ENCODE measurements around the gene SRGAP3.

The SRGAP3 gene

DNA sequence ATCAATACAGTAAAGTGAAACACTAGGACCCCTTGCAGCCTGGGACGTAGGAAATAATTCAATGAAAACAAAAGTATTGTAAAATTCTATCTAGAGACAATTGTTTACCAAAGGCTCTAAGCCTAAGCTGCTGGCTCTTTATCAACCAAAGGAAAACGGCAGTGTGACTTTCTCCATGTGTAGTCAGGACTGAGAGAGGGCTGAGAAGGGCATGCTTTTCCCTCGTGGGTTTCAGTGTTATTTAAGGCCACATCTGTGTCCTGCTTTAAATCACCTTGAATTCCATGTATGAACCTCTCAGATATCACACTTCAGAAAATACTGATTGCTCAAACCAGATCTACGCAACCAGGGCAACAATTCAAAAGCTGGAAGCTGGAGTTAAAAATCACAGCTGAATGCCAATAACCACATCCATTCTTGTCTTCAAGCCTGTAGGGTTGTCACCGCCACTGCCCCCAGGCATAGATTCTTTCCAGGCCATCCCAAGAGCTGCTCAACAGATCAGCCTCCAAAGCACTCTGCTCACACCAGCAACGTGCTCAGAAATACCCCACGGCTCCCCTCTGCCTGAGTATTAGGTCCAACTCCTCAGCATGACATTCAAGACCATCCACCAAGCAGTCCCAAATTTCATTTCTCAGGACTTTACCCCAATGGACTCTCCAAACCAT lies 124.0 kb downstream of the SRGAP3 start:
- no peaks in the 10 kb centered on the region for H3K9me3 ChIP-seq (ENCODE audit: control insufficient read depth in 2 of 2, low read length in 2 of 2)
- no peaks in the 10 kb centered on the region for H3K27me3 ChIP-seq (ENCODE audit: control insufficient read depth in 2 of 2, insufficient read depth in 2 of 2, low read length in 2 of 2)
- no peak overlapping the region for H3K9ac ChIP-seq (ENCODE audit: low read depth in 1 of 2, low read length in 2 of 2)
- peaks cover 4 to 5% of the 10 kb centered on the region in 2 donors for H3K4me1 ChIP-seq (ENCODE audit: control insufficient read depth in 2 of 2, insufficient read depth in 2 of 2, low read length in 2 of 2)
- no peak overlapping the region for H3K27ac ChIP-seq (ENCODE audit: low read depth in 2 of 2, low read length in 2 of 2)
- H3K36me3 ChIP-seq (ENCODE audit: control insufficient read depth in 2 of 2, insufficient read depth in 2 of 2, low read length in 2 of 2), result no peaks in the 10 kb centered on the region
- no peak overlapping the region for H3K4me3 ChIP-seq (ENCODE audit: low read length in 2 of 2)

DNA sequence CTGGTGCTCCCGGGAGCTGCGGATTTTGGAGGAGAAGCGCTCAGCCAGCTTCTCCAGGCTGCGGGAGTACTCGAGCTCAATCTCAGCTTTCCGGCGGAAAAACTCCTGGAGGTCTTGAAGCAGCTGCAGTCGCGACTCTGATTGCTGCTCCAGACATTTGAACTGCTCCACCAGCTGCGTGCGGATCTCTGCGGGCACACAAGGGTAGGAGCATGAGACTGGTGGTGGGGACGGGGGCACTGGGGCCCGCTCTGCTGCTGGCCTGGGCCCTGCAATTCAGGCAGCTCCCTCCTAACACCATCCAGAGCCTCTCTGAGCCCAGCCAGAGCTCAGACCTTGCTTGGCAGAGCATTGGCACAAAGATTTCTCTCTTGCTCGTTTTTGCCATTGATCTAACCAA lies 124.7 kb downstream of the SRGAP3 start:
- Histone ChIP-seq H3K36me3 (ENCODE audit: control insufficient read depth in 2 of 2, insufficient read depth in 2 of 2, low read length in 2 of 2) (no peaks in the 10 kb centered on the region), H3K4me3 (ENCODE audit: low read length in 2 of 2) (no peak overlapping the region), H3K27ac (ENCODE audit: low read depth in 2 of 2, low read length in 2 of 2) (no peak overlapping the region), H3K9ac (ENCODE audit: low read depth in 1 of 2, low read length in 2 of 2) (no peak overlapping the region), H3K9me3 (ENCODE audit: control insufficient read depth in 2 of 2, low read length in 2 of 2) (no peaks in the 10 kb centered on the region), H3K27me3 (ENCODE audit: control insufficient read depth in 2 of 2, insufficient read depth in 2 of 2, low read length in 2 of 2) (no peaks in the 10 kb centered on the region), H3K4me1 (ENCODE audit: control insufficient read depth in 2 of 2, insufficient read depth in 2 of 2, low read length in 2 of 2) (peaks cover 4 to 5% of the 10 kb centered on the region in 2 donors)

DNA sequence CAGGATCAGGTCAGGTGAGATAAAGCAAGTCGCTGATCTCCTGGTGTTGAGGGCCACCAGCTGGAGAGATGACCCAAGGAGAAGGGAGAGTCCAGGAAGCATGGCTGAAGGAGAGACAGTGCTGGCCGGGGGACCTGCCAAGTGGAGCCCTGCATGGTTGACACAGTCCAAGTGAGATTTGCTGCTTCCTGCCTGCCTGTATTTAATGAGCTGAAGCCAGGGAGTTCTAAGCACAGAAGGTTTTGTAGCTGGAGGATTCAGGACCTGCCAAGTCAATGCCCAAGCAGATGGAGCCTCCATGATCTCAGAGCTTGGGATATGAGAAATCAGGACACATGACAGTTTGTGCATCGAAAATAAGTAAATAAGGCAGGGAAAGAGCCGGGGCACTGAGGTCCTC lies 125.6 kb downstream of the SRGAP3 start:
- Histone ChIP-seq H3K36me3 (ENCODE audit: control insufficient read depth in 2 of 2, insufficient read depth in 2 of 2, low read length in 2 of 2) (no peaks in the 10 kb centered on the region), H3K9ac (ENCODE audit: low read depth in 1 of 2, low read length in 2 of 2) (no peak overlapping the region), H3K27ac (ENCODE audit: low read depth in 2 of 2, low read length in 2 of 2) (no peak overlapping the region), H3K9me3 (ENCODE audit: control insufficient read depth in 2 of 2, low read length in 2 of 2) (no peaks in the 10 kb centered on the region), H3K27me3 (ENCODE audit: control insufficient read depth in 2 of 2, insufficient read depth in 2 of 2, low read length in 2 of 2) (no peaks in the 10 kb centered on the region), H3K4me1 (ENCODE audit: control insufficient read depth in 2 of 2, insufficient read depth in 2 of 2, low read length in 2 of 2) (peaks cover 4 to 5% of the 10 kb centered on the region in 2 donors), H3K4me3 (ENCODE audit: low read length in 2 of 2) (no peak overlapping the region)

DNA sequence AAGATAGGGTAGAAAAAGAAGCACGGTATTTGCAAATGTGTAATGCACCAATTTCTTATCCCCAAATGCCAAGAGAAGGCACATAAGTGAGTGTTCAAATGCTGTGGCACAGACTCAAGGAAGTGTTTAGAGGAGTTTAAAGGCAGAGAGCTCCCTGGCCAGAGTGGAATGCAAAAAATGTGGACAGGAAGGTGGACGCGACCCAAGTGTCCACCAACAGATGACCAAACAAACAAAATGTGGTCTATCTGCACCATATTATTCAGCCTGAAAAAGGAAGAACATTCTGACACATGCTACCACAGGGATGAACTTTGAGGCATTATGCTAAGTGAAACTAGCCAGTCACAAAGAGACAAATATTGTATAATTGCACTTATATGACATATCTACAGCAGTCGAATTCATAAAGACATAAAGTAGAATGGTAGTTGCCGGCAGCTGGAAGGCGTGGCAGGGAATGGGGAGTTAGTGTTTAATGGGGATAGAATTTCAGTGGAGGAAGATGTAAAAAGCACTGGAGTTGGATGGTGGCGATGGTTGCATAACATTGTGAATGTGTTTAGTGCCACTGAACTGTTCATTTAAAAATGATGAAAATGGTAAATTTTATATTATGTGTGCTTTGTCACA lies 126.6 kb downstream of the SRGAP3 start:
- no peak overlapping the region for H3K9ac ChIP-seq (ENCODE audit: low read depth in 1 of 2, low read length in 2 of 2)
- H3K4me1 ChIP-seq (ENCODE audit: control insufficient read depth in 2 of 2, insufficient read depth in 2 of 2, low read length in 2 of 2), result peaks cover 4 to 5% of the 10 kb centered on the region in 2 donors
- no peak overlapping the region for H3K27ac ChIP-seq (ENCODE audit: low read depth in 2 of 2, low read length in 2 of 2)
- H3K27me3 ChIP-seq (ENCODE audit: control insufficient read depth in 2 of 2, insufficient read depth in 2 of 2, low read length in 2 of 2), result no peaks in the 10 kb centered on the region
- H3K9me3 ChIP-seq (ENCODE audit: control insufficient read depth in 2 of 2, low read length in 2 of 2), result no peaks in the 10 kb centered on the region
- no peak overlapping the region for H3K4me3 ChIP-seq (ENCODE audit: low read length in 2 of 2)
- H3K36me3 ChIP-seq (ENCODE audit: control insufficient read depth in 2 of 2, insufficient read depth in 2 of 2, low read length in 2 of 2), result no peaks in the 10 kb centered on the region

DNA sequence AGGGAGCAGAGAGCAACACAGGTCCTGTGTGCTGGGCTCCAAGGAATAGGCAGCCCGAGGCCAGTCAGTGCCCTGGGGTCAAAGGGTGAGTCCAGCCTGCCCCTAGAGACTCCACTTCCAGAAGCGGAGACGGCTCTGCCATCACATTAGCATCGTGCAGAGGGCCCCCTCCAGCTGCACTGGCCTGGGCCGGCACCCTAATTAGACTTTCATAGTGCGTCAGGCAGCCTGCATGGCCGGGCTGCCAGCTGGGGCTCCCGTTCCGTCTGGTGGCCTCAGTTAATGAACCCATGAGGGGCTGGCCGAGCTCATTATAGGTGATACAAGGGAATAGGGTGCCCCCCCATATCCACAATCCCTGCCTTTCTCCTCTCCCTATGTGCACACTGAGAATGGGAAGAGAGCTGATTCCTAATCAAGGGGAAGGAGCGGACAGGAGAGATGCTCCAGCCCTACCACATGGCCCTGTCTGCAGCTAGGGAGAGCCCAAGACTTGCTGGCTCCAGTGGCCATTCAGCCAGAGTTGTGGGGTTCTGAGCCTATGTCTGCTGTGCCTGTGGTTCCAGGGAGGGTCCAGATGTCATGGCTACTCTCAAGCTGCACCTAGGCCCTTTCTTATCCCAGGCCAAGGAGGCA lies 128.0 kb downstream of the SRGAP3 start:
- Histone ChIP-seq H3K4me3 (ENCODE audit: low read length in 2 of 2) (no peak overlapping the region), H3K4me1 (ENCODE audit: control insufficient read depth in 2 of 2, insufficient read depth in 2 of 2, low read length in 2 of 2) (peaks cover 4 to 5% of the 10 kb centered on the region in 2 donors), H3K36me3 (ENCODE audit: control insufficient read depth in 2 of 2, insufficient read depth in 2 of 2, low read length in 2 of 2) (no peaks in the 10 kb centered on the region), H3K9me3 (ENCODE audit: control insufficient read depth in 2 of 2, low read length in 2 of 2) (no peaks in the 10 kb centered on the region), H3K27me3 (ENCODE audit: control insufficient read depth in 2 of 2, insufficient read depth in 2 of 2, low read length in 2 of 2) (no peaks in the 10 kb centered on the region), H3K27ac (ENCODE audit: low read depth in 2 of 2, low read length in 2 of 2) (no peak overlapping the region), H3K9ac (ENCODE audit: low read depth in 1 of 2, low read length in 2 of 2) (no peak overlapping the region)

DNA sequence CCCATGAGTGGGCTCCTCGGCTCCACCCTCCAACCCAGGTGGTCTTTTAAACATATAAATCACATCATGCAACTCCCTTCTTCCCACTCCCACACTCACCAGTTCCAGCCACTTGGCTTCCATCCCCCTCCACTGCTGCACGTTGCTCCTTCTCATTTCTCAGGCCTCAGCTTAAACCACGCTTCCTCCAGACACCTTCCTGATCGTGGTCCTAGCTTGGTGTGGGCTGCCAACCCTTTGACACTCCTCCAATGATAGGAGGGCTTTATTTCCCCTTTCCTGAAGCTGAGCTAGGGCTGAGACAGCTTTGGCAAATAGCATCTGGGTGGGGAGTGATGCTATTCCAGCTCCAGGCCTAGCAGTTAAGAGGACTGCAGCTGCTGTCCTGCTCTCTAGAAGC lies 130.1 kb downstream of the SRGAP3 start:
- no peak overlapping the region for H3K9ac ChIP-seq (ENCODE audit: low read depth in 1 of 2, low read length in 2 of 2)
- no peak overlapping the region for H3K27ac ChIP-seq (ENCODE audit: low read depth in 2 of 2, low read length in 2 of 2)

DNA sequence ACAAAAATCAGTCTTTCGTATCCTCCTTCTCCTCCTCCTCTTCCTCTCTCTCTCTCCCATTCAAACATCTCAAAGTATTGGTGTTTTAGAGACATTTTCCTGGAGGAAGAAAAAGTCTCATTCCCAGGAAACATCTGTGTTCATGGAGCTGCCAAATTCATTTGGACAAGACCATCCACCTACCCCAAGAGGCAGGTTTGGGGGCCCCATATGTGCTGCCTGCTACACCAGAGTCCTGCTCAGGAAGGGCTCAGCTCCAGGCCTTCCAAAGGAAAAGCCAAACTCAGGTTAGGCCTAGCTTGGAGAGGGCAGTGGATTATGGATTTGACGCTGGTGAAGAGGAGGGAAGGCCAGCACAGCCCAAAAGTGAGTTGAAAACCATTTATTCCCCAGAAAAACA lies 131.2 kb downstream of the SRGAP3 start:
- no peak overlapping the region for H3K9ac ChIP-seq (ENCODE audit: low read depth in 1 of 2, low read length in 2 of 2)
- H3K4me1 ChIP-seq (ENCODE audit: control insufficient read depth in 2 of 2, insufficient read depth in 2 of 2, low read length in 2 of 2), result peaks cover 0 to 5% of the 10 kb centered on the region in 2 donors
- H3K9me3 ChIP-seq (ENCODE audit: control insufficient read depth in 2 of 2, low read length in 2 of 2), result no peaks in the 10 kb centered on the region
- H3K27me3 ChIP-seq (ENCODE audit: control insufficient read depth in 2 of 2, insufficient read depth in 2 of 2, low read length in 2 of 2), result no peaks in the 10 kb centered on the region
- H3K36me3 ChIP-seq (ENCODE audit: control insufficient read depth in 2 of 2, insufficient read depth in 2 of 2, low read length in 2 of 2), result no peaks in the 10 kb centered on the region
- H3K4me3 ChIP-seq (ENCODE audit: low read length in 2 of 2), result no peak overlapping the region
- H3K27ac ChIP-seq (ENCODE audit: low read depth in 2 of 2, low read length in 2 of 2), result no peak overlapping the region

More for the DNA sequence above, 130.1 kb downstream of the SRGAP3 start:
- Histone ChIP-seq H3K36me3 (ENCODE audit: control insufficient read depth in 2 of 2, insufficient read depth in 2 of 2, low read length in 2 of 2) (no peaks in the 10 kb centered on the region), H3K4me3 (ENCODE audit: low read length in 2 of 2) (no peak overlapping the region), H3K27me3 (ENCODE audit: control insufficient read depth in 2 of 2, insufficient read depth in 2 of 2, low read length in 2 of 2) (no peaks in the 10 kb centered on the region), H3K4me1 (ENCODE audit: control insufficient read depth in 2 of 2, insufficient read depth in 2 of 2, low read length in 2 of 2) (peaks cover 4 to 5% of the 10 kb centered on the region in 2 donors), H3K9me3 (ENCODE audit: control insufficient read depth in 2 of 2, low read length in 2 of 2) (no peaks in the 10 kb centered on the region)

DNA sequence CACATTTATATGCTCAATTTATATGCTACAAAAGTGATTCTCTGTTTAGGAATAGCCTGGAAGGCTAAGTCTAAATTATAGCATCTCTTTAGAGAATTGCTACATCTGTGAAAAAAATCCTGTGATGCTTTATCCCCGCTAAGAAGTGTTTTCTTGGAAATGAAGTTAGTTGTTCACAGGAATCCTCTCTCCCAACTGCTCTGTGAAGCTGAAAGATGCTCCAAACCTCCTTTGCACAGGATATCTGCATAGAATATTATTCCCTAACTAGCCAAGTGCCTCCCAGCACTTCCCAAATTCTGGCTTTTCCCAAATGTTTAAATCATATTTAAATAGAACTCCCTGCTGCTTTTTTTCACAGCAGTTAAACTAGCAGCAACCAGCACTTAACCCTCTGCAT lies 132.2 kb downstream of the SRGAP3 start:
- no peak overlapping the region for H3K27ac ChIP-seq (ENCODE audit: low read depth in 2 of 2, low read length in 2 of 2)
- no peaks in the 10 kb centered on the region for H3K4me1 ChIP-seq (ENCODE audit: control insufficient read depth in 2 of 2, insufficient read depth in 2 of 2, low read length in 2 of 2)
- H3K36me3 ChIP-seq (ENCODE audit: control insufficient read depth in 2 of 2, insufficient read depth in 2 of 2, low read length in 2 of 2), result no peaks in the 10 kb centered on the region
- H3K27me3 ChIP-seq (ENCODE audit: control insufficient read depth in 2 of 2, insufficient read depth in 2 of 2, low read length in 2 of 2), result no peaks in the 10 kb centered on the region
- no peak overlapping the region for H3K4me3 ChIP-seq (ENCODE audit: low read length in 2 of 2)
- no peak overlapping the region for H3K9ac ChIP-seq (ENCODE audit: low read depth in 1 of 2, low read length in 2 of 2)
- no peaks in the 10 kb centered on the region for H3K9me3 ChIP-seq (ENCODE audit: control insufficient read depth in 2 of 2, low read length in 2 of 2)

DNA sequence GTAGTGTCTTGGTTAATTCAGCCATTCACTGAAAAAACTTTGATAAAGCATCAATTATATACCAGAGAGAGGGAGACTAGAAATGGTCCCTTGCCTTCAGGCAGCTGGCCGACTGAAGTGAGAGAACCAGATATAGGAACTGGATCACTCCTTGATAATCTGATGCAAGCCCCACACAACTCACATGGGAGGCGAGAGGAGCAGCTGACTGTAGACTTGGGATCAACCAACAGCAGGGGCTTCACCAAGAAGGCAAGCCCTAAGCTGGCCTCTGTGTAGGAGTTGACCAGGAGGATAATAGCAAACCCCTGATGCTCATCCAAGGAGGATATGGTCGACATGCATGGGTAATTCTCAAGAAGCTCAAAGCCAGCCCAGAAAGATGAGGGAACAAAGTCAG lies 133.1 kb downstream of the SRGAP3 start:
- Histone ChIP-seq H3K27ac (ENCODE audit: low read depth in 2 of 2, low read length in 2 of 2) (no peak overlapping the region), H3K4me3 (ENCODE audit: low read length in 2 of 2) (no peak overlapping the region), H3K4me1 (ENCODE audit: control insufficient read depth in 2 of 2, insufficient read depth in 2 of 2, low read length in 2 of 2) (no peaks in the 10 kb centered on the region), H3K9me3 (ENCODE audit: control insufficient read depth in 2 of 2, low read length in 2 of 2) (no peaks in the 10 kb centered on the region), H3K27me3 (ENCODE audit: control insufficient read depth in 2 of 2, insufficient read depth in 2 of 2, low read length in 2 of 2) (no peaks in the 10 kb centered on the region), H3K9ac (ENCODE audit: low read depth in 1 of 2, low read length in 2 of 2) (no peak overlapping the region), H3K36me3 (ENCODE audit: control insufficient read depth in 2 of 2, insufficient read depth in 2 of 2, low read length in 2 of 2) (no peaks in the 10 kb centered on the region)

DNA sequence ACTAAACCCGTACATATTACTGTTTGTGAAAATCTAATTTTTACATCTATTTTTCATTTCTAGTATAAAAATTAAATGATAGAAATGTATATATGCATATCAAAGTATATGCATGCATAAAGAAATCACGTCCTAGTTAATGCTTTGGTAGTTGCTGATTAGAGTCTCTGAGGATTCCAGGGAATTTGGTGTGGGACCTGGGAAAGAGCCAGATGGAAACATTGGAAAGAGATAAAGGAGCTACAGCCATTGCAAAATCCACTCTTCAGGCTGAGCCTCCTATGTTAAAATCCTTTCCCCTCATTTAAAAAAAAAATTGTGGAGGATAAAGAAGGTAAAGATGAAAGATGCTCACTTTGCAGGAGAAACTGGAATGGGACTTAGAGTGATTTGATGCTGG lies 134.1 kb downstream of the SRGAP3 start:
- H3K27ac ChIP-seq (ENCODE audit: low read depth in 2 of 2, low read length in 2 of 2), result no peak overlapping the region
- no peak overlapping the region for H3K9ac ChIP-seq (ENCODE audit: low read depth in 1 of 2, low read length in 2 of 2)

More for the DNA sequence above, 134.1 kb downstream of the SRGAP3 start:
- Histone ChIP-seq H3K4me1 (ENCODE audit: control insufficient read depth in 2 of 2, insufficient read depth in 2 of 2, low read length in 2 of 2) (no peaks in the 10 kb centered on the region), H3K4me3 (ENCODE audit: low read length in 2 of 2) (no peak overlapping the region), H3K36me3 (ENCODE audit: control insufficient read depth in 2 of 2, insufficient read depth in 2 of 2, low read length in 2 of 2) (no peaks in the 10 kb centered on the region), H3K27me3 (ENCODE audit: control insufficient read depth in 2 of 2, insufficient read depth in 2 of 2, low read length in 2 of 2) (no peaks in the 10 kb centered on the region), H3K9me3 (ENCODE audit: control insufficient read depth in 2 of 2, low read length in 2 of 2) (no peaks in the 10 kb centered on the region)

Measured in mucosa of rectum (tissue), 2 donors.